Cerebellar nuclear complex (tissue), 1 donor: ENCODE data around the gene SRSF4.
"Not testable (repeated sequence)": the region's sequence is repeated elsewhere in the genome, so short reads cannot be mapped to it uniquely, and the experiment has no call there.

Experiments
- DNase-seq, 2 experiments: peaks; one replicate each; lab custom pipeline; 2025; lab: John Stamatoyannopoulos, UW

SRSF4 gene

GRCh38 chr1:29162476-29163138 lies 19.1 kb downstream of the SRSF4 start:
- DNase-seq: no peak

- no peak for DNase-seq
Measured at GRCh38 chr1:29162025-29162424, 19.7 kb downstream of the SRSF4 start.

DNA sequence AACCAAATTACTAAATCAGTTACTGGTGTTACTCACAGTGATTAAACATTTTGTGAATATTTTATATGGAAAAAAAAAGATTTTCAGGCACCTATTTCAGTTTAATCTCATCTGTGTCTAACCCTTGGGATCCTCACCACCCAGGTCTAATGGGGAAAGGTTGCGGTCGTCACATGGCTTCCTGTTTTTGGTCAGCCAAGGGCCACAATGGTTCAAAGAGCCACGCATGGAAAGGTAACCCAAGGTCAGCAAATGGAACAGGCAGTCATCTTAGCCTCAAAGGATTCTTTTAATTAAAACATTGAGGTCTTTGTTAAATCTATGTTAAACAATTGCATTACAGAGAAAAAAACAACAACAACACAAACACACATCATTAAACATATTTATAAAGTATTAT lies 21.9 kb downstream of the SRSF4 start:
- DNase-seq: no peak

DNA sequence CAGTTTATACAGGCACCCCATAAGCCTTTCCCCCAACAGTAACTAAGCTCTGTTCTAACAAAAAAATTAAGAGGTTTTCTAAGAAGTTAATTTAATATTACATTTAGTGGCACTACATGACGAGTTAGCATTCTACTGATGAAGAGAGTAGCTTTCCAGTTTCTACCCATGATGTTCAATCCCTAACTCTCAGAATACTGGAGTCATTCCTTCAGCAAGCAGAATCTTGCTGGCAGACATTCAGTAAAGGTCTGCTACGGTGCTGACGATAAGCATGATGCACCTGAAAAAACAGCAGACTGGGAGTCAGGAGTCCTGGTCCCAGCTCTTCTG lies 24.5 kb downstream of the SRSF4 start:
- DNase-seq: no peak

- no peak for DNase-seq
Measured at GRCh38 chr1:29156543-29157268, 25.0 kb downstream of the SRSF4 start.

DNA sequence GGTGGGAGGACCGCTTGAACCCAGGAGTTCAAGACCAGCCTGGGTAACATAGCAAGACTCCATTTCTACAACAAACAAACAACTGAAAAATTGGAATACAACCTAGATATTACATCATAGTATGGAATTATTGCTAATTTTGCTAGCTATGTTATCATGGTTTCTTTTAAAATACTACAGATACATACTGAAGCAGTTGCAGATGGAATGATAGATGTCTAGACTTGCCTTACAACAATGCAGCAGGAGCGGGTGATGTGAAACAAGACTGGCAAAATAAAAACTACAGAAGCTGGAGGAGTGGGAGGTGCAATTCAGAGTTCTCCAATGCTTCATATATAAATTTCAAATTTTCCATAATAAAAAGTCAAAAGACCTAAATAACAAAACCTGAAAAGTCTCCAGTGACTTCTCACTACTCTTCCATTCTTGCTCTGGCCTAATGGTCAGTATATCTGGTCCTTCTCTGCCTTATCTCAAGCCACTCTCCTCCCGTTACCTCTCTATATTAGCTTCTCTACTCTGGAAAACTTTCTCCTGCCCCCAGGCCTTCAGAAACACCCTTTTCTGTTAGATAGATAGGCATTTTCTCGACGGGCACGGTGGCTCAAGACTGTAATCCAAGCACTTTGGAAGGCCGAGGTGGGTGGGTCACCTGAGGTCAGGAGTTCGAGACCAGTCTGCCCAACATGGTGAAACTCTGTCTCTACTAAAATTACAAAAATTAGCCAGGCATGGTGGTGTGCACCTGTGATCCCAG lies 29.5 kb downstream of the SRSF4 start:
- DNase-seq: no peak

GRCh38 chr1:29150346-29150745 lies 31.4 kb downstream of the SRSF4 start:
- DNase-seq: not testable (repeated sequence)

GRCh38 chr1:29148656-29149491 lies 32.8 kb downstream of the SRSF4 start:
- no peak for DNase-seq

DNA sequence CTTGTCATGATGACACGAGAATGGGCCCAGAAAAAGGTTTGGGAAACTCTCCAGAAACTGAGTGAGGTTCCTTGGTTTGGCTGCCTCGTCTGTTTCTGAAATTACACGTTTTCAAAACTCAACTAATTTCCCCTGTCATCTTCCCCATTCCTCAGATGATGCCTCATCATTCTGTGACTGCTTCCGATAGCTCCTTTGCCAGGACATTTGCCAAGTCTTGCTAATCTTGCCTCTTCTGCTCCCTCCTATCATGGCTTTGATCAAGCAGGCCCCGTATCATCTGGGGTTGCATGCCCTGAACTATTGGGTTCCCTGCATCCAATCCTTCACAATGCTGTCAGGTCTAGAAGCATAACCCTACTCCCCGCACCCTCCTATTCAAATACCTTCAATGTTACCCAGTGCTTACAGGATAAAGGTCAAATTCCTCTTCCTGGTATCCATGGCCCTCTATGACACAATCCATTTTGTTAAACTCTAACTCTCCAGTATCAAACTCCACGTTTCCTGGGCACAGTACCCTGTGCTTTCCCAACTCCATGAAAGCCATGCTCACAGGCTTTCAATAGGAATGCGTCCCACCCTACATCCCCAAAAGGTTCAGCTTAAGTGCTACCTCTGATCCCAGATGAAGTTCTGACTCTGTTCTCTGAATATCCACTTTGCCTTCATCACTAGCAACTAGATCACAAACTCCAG lies 35.8 kb downstream of the SRSF4 start:
- no peak for DNase-seq

DNA sequence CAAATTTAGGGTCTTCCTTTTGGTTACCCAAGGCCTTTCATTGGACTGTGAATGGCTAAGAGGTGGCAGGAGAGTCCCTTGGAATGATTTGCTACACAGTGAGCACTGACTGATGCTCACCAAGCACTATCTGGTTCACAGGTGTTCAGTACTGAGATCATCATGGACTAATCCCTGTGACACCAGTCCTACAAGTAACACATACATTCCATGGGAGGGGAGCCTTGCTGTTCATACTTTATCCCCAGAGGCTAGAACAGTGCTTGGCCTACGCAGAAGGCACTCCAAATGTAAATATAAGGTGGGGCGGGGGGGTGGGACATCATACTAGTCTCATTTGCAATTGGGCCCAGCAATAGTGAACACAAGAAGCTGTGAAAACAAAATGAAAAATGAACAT lies 37.5 kb downstream of the SRSF4 start:
- no peak for DNase-seq

GRCh38 chr1:29142714-29143113 lies 39.0 kb downstream of the SRSF4 start:
- DNase-seq: no peak

- no peak for DNase-seq
Measured at GRCh38 chr1:29136391-29136915, 45.2 kb downstream of the SRSF4 start.

GRCh38 chr1:29134695-29135028 lies 47.0 kb downstream of the SRSF4 start:
- DNase-seq: no peak

GRCh38 chr1:29133861-29134694 lies 47.6 kb downstream of the SRSF4 start:
- DNase-seq: no peak

GRCh38 chr1:29131056-29131455 lies 50.6 kb downstream of the SRSF4 start:
- DNase-seq: not testable (repeated sequence)

GRCh38 chr1:29129916-29130315 lies 51.8 kb downstream of the SRSF4 start:
- DNase-seq: no peak

GRCh38 chr1:29128739-29129138 lies 53.0 kb downstream of the SRSF4 start:
- DNase-seq: no peak

DNA sequence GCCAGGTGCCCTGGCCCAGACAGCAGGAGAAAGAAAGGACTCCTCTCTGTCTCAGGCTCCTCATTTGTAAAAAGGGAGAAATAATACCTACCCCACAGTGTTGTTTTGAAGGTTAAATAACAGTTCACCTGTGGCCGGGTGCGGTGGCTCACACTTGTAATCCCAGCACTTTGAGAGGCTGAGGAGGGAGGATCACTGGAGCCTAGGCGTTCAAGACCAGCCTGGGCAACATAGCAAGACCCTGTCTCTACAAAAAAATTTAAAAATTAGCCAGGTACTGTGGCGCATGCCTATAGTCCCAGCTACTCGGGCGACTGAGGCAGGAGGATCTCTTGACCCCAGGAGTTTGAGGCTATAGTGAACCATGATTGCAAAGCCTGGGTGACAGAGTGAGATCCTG lies 55.5 kb downstream of the SRSF4 start:
- no peak for DNase-seq

DNA sequence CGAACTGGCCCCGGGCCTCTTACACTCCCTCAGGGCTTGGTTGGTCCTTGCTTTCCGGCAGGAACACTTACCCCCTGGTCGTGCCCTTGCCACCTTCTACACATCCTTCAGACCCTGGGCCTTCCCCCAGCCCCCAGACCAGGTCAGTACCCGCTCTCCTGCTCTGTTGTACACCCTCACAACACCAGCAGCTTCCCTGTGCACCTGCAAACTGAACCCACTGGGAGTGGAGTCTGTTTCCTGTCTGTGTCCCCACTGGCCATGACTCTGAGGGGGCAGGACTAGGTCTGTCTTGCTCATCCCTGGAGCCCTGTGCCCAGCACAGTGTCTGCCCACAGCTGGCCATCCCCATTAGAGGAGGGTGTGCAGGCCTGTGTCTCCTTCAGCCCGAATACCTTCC lies 55.9 kb downstream of the SRSF4 start:
- DNase-seq: no peak

DNA sequence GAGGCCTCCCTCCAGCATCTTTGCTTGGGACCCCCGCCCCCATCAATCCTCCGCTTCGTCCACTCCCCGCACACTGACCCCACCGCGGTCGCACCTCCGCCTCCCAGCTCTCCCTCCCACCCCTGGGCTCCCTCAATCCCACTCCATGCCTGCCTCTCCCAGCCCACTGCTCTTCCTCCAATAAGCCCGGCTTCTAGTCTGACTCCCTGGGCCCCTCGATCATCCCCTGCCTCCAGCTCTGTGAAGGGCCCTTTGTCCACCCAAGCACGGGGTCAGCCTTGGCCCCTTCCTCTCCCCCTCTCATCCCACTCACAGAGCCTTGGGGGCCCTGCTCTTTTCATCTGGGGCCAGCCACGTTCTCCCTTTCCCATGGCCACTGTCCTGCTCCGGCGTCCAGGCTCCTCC lies 56.5 kb downstream of the SRSF4 start:
- no peak for DNase-seq
